Stomach (tissue), 4 donors: Measurements from ENCODE around the gene FA2H.

Source experiments
- CTCF ChIP-seq, 7 experiments: fragments of 450-650 bp in 4 of 7; fragments of 200-600 bp in 3 of 7; sonication (generic) in 3 of 7; IDR thresholded peaks; one replicate each; pipeline ENCODE4 v1.5.1; 2016 to 2019; ENCODE audit warnings: antibody characterized with exemption in 7 of 7, control low read depth in 2 of 7, mild to moderate bottlenecking in 1 of 7
- EP300 ChIP-seq: sonication (generic); formaldehyde crosslinking; IDR thresholded peaks from one replicate; pipeline ENCODE4 v1.6.1; 2017; ENCODE audit warnings: antibody characterized with exemption
- POLR2A ChIP-seq, 4 donors: fragments of 450-650 bp; IDR thresholded peaks; one replicate each; pipeline ENCODE4 v1.6.1; 2016; ENCODE audit warnings: antibody characterized with exemption in 4 of 4, control low read depth in 2 of 4, mild to moderate bottlenecking in 1 of 4, moderate library complexity in 1 of 4
- POLR2AphosphoS5 ChIP-seq, 3 donors: sonication (generic); formaldehyde crosslinking; IDR thresholded peaks; one replicate each; pipeline ENCODE4 v1.6.1; 2016; ENCODE audit warnings: antibody characterized with exemption in 3 of 3

- TF ChIP-seq POLR2A (IDR thresholded peaks at IDR 0.05) (no peak), CTCF (IDR thresholded peaks at IDR 0.05) (no peak), POLR2AphosphoS5 (IDR thresholded peaks at IDR 0.05) (no peak), EP300 (no peak)
These were observed 108.6 kb downstream of the FA2H start for GRCh38 chr16:74666010-74666421.
